Activated CD8-positive, alpha-beta memory T cell treated with anti-CD3 and anti-CD28 coated beads for 48 hours (primary cell): Measurements from ENCODE around the gene PRPSAP1.

Experiments used
- DNase-seq, 3 experiments: peaks; one replicate each; pipeline ENCODE4 v3.0.0-alpha.2; 2020; ENCODE audit warnings: low read depth in 2 of 3, low spot score in 2 of 3

The PRPSAP1 gene

DNA sequence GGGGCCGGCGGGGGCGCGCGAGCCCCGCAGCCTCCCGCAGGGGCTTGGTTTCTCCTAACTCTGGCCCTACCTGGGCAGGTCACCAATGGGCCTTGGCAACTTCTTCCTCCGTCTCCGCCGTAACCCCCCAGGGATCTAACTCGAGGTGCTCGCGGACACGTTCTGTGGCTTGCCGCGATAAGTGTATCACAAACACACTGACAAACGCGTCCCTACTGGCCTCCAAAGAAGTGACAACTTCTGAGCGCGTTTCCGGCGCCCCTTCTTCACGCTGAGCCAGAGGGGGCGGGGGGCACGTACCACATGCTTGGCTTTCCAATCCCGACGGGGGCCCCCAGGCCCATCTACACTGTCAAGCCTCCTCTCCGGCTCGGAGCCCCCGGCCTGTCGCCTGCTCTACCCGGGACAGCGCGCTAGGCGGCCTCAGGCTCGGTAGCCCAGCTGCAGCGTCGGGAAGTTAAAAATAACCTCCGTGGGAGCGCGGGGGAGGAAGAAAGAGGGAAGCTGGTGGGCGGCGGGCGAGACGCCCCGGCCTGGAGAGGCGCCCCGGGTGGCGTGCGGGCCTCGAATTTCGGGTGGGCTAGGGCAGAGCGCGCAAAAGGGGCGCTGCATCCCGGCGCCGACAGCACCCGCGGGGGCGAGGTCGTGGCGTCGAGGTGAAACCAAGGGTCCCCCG is 30.0 kb upstream of the PRPSAP1 start:
- DNase-seq, result peak in 2 of 3 experiments; percentile 44 to 58

DNA sequence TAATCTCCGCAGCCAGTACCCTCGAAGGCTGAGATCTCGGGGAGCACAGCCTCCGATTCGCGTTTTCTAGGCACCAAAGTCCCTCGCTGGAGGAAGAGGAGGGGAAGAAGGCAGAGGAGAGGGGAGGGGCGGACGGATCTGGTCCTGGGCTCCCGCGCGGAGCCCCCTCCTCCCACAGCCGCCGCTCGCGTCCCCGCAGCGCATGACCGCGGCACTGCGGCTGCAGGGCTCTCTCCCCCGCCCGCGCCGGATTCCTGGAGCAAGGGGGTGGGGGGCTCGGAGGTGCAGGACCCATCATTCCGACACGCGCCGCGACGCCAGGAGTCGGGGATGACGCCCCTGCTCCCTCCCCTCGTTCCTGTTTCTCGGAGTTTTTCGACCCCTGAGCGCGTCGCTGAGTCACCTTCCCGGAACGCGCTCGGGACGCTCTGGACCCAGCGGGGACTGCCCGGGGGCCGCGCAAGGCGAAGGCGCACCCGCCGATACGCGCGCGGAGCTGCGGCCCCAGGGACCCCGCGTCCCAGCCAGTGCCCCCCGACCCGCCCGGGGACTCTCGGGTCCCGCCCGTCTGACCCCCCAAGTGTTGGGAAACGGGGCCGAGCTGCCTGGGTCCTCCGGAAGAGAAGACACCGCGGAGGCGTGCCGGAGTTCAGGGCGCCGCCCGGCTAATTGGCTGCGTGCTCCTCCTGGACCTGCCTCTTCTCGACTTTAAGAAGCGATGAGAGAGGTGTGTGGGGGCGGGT is 29.3 kb upstream of the PRPSAP1 start:
- peak in 1 of 3 experiments; percentile 49 for DNase-seq

DNA sequence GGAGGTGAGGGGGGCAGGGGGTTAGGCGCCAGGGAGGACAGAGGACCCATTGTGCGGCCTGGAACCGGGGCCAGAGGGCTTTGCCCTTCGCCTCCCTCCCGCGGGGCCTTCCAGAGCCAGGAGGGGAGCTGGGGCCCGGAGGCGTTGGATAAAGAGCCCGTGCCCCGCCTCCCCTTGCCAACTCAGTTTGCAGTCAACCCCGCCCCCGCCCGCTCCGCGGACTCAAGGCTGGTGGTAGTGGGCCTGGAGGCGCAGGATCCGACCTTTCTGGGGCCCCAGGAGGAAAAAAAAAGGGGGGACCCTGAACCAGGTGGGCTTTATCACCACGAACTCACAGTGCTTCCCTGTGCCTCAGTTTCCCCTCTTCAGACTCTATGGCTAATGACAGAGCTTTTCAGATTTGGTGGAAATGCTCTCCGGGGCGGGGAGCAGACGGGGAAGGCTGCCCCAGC is 28.7 kb upstream of the PRPSAP1 start:
- DNase-seq, result no peak

DNA sequence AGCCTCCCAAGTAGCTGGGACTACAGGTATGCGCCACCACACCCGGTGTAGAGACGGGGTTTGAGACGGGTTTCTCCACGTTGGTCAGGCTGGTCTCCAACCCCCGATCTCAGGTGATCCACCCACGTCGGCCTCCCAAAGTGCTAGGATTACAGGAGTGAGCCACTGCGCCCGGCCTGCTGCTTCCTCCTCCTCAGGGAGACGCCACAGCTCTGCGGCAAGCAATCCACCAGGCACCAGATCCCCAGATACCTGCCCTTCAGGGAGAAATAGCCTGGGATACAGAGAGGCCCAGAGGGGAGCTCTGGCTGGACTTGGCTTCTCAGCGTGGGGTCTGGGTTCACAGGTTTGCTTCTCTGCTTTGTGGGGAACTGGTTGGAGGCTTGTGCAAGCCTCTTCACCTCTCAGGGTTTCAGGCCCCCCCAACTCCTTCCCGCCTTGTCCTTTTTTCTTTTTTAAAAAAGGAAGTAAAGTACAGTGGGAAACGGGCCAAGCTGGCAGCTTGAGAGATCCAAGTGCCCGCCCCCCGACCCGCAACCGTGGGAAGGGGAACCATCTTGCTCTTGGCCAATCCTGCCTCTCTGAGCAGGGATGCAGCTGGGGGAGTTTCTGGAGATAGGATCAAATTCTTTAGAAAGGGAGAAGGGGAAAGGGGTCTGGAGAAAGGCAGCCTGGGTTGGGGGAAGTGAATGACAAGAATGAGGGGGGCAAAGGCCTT is 28.1 kb upstream of the PRPSAP1 start:
- DNase-seq, result no peak

DNA sequence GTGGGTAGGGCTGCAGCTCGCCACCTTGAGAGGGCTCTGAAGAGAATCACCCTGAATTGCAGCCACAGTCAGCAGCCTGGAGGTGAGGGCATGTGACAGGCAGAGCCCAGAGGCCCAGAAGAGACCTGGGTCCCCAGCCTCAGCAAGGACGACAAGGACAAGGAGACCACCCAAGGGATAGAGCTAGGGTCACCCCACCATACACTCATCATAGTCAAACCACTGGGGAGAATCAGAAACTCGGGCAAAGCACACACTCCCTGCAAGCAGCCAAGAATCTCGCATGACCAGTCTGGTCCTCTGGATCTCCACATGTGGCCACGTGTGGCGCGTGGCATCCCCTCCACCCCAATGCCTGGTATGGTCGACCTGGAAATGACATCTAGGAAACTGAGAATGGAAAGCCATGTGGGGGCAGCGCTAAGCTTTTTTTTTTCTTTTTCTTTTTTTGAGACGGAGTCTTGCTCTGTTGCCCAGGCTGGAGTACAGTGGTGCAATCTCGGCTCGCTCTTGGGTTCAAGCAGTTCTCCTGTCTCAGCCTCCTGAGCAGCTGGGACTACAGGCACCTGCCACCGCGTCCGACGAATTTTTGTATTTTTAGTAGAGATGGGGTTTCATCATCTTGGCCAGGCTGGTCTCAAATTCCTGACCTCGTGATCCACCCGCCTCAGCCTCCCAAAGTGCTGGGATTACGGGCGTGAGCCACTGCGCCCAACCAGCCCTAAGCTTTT is 26.1 kb upstream of the PRPSAP1 start:
- DNase-seq, result no peak

DNA sequence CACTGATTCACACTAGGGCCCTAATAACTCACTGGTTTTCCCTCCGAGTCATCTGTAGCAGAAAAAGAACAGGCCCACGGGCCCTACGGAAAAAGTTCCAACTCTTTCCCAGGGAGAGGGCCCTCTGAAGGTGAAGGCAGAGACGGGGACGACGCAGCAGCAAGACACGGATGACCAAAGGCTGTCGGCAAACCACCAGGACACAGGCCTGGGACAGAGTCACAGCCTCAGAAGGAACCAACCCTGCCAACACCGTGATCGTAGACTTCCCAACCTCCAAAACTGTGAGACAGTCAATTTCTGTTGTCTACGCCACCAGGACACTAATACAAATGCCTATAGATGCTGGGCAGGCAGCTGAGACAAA is 25.5 kb upstream of the PRPSAP1 start:
- DNase-seq, result no peak

DNA sequence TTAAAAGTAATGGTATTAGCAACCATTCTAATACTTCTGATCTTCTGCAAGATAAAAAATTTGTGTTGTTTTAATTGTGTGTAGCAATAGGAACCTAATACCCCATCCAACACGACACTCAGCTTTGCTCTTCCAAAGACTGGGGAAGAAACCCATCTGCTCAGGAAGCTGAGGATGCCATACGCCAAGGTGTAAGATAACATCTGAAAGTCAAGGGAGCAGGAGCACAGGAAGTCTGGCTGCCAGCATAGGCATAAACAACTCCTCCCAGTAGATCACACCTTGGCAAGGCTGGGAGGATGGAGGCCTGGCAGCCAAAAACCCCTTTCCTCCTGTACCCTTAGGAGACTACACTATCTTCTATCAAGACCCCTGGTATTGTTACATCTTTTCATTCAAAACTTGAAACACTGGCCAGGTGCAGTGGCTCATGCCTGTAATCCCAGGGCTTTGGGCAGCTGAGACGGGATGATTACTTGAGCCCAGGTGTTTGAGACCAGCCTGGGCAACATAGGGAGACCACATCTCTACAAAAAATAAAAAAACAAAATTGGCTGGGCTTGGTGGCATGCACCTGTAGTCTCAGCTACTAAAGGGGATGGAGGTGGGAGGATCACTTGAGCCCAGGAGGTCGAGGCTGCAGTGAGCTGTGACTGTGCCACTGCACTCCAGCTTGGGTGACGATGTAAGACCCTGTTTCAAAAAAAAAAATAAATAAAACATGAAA is 25.0 kb upstream of the PRPSAP1 start:
- no peak for DNase-seq

DNA sequence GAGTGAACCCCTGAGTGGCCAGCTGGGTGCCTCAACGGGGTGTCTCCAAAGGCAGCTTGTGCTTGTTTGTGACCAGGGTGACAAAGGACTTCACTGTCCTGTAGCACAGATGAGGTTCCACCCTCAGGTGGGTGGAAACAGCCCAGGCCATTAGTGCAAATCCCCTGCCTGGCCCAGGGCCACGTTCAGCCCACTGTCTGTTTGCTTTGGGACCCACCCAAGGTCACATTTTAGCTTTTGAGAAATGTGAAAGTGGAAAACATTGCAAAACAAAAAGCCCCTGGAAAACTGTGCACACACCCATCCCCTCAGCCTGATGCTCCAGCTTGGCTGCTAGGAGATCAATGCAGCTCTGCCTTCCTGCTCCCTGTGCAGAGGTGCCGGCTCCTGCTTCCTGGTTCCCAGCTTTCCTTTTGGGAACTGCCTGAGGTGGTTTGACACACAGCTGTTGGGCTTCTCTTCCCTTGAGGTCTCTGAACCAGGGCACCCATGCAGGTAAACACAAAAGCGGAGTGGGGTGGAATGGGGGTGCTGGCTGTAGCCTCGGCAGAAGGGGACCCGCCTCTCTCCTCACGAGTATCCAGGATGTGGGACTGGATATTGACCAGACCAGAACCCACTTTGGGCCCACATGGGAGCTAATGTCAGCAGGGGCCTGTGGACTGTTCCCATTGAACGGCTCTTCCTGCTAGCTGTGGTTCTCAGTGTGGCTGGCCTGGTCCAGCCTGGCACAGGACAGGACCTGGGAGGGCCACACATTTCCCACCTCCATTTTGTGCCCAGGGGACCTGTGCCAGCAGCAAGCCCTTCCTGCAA is 22.8 kb upstream of the PRPSAP1 start:
- no peak for DNase-seq

DNA sequence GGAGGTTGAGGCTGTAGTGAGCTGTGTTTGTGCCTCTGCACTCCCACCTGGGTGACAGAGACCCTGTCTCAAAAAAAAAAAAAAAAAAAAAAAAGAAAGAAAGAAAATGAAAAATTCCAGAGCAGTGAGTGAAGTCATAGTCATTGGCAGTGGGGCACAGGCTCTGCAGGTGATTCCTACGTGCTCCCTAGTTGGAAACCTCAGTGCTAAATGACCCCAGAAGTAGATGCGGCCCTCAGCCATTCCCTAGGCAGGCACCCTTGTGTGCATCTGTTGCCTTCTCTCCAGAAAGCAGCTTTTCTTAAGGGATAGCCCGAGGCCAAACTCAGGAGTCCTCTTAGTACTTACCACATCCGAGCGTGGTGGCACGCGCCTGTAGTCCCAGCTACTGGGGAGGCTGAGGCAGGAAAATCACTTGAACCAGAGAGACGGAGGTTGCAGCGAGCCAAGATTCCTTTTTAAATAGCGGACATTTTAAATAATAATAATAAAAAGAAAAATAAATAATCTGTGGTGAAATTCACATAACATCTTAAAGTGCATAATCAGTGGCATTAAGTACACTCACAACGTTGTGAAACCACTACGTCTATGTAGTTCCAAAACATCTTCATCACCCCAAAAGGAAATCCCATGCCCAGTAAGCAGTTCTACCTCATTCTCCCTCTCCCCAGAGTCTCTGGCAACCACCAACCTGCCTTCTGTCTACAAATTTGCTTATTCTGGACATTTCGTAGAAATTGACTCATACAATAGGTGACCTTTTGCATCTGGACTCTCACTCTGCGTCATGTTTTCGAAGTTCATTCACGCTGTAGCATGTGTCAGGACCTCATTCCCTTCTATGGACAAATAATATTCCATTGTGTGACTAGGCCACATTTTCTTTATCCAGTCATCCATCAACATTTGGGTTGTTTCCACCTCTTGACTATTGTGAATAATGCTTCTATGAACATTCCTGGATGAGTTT is 18.2 kb upstream of the PRPSAP1 start:
- DNase-seq, result no peak

DNA sequence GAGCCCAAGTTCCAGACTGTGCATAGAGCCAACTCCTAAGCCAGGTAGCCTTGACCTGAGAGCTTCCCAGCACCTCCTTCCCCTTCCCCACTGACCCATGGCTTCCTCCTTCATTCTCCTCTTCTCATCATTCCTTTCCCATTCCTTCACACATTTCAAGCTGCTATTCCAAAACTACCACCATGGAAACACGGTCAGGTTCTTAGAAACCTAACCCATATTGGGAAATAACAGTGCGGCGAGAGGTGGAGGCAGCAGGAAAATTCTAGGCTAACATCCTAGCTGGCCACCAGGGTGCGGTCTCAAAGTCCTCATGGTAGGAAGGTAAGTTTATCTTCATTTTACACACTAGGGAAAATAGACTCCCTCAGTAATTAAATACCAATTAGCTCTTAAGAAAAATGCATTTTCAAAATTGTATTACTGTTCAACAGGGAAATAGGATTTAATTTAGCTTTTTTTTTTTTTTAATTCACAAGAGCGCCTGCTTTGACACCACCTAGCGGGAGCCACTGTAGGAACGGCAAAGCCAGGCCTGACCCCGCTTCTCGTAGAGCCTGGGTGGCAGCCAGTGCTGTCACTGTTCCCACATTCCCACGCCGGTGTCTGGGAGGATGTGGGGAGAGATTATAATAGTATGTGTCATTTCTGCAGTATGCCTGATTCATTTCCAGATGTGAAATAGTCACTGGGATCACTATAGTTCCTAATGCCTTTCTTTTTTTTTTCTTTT is 16.7 kb upstream of the PRPSAP1 start:
- DNase-seq, result no peak

DNA sequence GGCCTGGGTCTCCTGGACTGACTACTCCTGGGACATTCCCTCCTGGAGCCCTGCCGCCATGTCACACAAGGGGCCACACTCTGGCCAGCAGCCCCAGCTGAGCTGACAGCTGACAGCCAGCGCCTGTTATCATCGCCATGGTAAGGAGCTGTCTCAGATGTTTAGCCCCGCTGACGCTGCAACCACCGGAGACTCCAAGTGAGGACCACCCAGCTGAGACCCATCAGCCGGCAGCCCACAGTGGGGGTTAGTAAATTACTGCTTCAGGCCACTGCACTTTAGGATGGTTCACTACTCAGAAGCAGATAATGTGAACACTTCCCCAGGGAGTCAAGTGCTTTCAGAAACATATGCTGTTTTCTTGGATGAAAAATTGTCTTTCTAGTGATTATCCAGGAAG is 16.1 kb upstream of the PRPSAP1 start:
- DNase-seq, result no peak

DNA sequence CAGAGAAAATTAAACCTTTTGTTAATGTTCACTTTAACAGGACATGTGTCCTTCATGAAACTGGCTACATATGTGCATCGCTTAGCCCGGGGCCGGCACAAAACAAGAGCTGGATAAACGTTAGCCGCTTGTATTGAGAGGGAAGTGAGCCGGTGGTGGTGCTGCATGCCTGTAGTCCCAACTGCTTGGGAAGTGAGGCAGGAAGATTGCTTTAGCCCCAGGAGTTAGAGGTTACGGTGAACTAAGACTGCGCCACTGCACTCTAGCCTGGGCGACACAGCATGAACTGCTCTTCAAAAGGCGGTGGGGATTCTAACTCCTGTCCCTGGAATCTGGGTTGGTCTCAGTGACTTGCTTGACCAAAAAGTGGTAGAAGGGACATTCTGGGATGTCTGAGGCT is 15.7 kb upstream of the PRPSAP1 start:
- DNase-seq, result no peak

DNA sequence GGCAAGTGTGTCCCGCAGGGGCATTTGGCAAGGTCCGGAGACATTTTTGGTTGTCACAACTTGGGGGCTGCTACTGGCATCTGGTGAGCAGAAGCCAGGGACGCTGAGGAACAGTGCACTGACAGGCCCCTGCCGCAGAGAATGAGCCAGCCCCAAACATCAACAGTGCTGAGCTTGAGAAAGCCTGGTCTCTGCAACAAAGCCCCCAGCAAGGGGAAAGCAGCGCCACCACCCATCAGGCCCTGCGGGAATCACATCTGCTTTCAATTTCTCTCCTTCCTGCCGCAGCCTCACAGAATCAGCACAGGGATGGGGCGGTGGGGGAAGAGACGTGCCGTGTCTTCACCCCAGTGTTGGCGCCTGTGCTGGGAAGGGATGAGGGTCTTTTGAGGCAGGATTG is 14.8 kb upstream of the PRPSAP1 start:
- no peak for DNase-seq

DNA sequence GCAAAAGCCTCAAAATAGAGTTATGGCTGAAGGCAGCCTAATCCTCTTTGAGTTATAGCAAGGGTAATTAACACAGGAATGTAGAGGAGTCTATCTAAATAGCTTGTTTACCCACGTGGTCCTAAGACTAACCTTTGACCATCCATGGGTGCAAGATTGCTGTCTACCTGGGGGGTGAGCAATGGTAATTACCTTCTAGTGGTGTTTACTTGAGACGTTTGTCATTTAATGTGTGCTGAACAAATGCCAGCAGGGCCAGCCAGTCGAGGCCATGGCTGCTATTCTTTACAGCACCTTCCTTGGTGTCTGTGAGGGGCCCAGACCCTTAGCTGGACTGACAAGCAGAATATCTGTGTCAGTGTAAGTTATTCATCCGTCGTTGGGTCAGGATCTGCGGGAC is 13.9 kb upstream of the PRPSAP1 start:
- DNase-seq, result no peak

DNA sequence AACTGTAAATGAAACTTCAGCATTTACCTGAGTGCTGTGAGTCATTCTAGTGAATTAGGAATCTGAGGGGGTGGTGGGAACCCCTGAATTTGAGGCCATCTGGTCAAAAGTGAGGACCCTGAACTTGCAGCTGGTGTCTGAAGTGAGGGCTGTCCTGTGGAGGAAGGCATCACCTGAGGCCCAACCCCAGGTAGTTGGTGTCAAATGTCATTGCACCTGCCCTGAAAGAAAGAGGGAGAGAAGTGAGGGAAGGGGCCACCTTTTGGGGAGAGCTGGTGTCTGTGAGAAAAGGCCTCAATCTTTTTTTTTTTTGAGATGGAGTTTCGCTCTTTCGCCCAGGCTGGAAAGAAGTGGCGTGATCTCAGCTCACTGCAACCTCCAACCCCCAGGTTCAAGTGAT is 12.5 kb upstream of the PRPSAP1 start:
- DNase-seq, result no peak

DNA sequence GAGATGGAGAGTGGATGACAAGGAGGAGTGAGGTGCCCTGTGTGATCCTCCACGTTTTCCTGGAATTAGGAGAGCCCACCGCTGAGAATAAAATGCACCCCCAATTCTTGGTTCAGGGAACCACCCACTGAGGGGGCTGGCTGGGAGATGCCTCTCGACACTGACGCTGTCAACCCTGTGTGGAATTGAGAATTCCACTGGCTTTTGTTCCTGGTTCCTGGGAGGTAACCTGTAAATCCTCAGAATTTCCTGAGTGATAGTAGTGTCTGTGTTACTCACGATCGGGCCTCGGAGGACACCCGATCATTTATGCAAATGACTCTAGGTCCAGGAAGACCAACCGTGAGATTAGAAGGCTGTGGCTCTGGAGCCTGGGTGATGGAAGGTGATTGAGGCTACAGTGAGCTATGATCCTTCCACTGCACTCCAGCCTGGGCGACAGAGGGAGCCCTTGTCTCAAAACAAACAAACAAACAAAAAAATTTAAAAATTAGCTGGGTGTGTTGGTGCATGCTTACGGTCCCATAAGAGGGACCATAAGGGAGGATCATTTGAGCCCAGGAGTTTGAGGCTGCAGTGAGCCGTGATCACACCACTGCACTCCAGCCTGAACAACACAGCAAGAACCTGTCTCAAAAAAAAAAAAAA is 11.7 kb upstream of the PRPSAP1 start:
- DNase-seq, result no peak

DNA sequence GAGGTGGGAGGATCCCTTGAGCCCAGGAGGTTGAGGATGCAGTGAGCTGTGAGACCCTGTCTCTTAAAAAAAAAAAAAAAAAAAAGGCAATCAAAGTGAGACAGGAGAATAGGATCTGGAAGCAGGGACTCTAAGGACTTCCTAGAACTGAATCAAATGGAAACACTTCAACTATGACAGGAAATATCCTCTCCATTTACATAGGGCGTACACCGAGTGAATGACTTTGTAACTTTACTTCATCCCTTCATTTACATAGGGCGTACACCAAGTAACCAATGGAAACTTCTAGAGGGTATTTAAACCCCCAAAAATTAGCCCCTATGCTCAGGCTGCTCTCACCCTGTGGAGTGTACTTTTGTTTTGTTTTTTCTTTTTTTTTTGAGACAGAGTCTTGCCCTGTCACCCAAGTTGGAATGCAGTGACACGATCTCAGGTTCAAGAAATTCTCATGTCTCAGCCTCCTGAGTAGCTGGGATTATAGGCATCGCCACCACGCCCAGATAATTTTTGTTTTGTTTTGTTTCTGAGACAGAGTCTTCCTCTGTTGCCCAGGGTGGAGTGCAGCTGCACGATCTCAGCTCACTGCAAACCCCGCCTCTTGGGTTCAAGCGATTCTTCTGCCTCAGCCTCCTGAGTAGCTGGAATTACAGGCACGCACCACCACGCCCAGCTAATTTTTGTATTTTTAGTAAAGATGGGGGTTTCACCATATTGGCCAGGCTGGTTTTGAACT is 9.6 kb upstream of the PRPSAP1 start:
- no peak for DNase-seq
